Brain microvascular endothelial cell (primary cell): Measurements from ENCODE around the gene GPR161.
"Not testable (repeated sequence)": the region's sequence is repeated elsewhere in the genome, so short reads cannot be mapped to it uniquely, and the experiment has no call there.

Source experiments
- DNase-seq: peaks from one replicate; pipeline ENCODE4 v3.0.0-alpha.2; 2020
- H3K27ac ChIP-seq: fragments of 250-450 bp; sonication (Bioruptor Pico); 2 replicates; pipeline ENCODE4 v1.5.1; 2020; ENCODE audit warnings: mild to moderate bottlenecking, moderate library complexity
- H3K27me3 ChIP-seq: fragments of 250-450 bp; sonication (Bioruptor Pico); replicated peaks from 2 replicates; pipeline ENCODE4 v1.5.1; 2020; ENCODE audit warnings: mild to moderate bottlenecking
- H3K36me3 ChIP-seq: fragments of 250-450 bp; sonication (Bioruptor Pico); replicated peaks from 2 replicates; pipeline ENCODE4 v1.5.1; 2020; ENCODE audit warnings: mild to moderate bottlenecking
- H3K4me3 ChIP-seq: 2 replicates; pipeline ENCODE4 v1.5.1; 2011; ENCODE audit warnings: low read depth, mild to moderate bottlenecking, control low read depth, low read length, moderate library complexity
- in situ Hi-C: cut with HindIII; loops from 2 replicates; pipeline ENCODE4 v1.10.0; 2017; ENCODE audit warnings: low sequenced_read_pairs, low pct_ligation_motif_present
- TF ChIP-seq, protein P1 (sequence below): IDR thresholded peaks from 2 replicates; pipeline ENCODE4 v1.5.1; 2011; ENCODE audit warnings: low read depth, mild to moderate bottlenecking, moderate library complexity, low read length, control low read depth, inconsistent platforms; ENCODE audit errors: missing control alignments

GPR161 gene, protein sequence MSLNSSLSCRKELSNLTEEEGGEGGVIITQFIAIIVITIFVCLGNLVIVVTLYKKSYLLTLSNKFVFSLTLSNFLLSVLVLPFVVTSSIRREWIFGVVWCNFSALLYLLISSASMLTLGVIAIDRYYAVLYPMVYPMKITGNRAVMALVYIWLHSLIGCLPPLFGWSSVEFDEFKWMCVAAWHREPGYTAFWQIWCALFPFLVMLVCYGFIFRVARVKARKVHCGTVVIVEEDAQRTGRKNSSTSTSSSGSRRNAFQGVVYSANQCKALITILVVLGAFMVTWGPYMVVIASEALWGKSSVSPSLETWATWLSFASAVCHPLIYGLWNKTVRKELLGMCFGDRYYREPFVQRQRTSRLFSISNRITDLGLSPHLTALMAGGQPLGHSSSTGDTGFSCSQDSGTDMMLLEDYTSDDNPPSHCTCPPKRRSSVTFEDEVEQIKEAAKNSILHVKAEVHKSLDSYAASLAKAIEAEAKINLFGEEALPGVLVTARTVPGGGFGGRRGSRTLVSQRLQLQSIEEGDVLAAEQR

DNA sequence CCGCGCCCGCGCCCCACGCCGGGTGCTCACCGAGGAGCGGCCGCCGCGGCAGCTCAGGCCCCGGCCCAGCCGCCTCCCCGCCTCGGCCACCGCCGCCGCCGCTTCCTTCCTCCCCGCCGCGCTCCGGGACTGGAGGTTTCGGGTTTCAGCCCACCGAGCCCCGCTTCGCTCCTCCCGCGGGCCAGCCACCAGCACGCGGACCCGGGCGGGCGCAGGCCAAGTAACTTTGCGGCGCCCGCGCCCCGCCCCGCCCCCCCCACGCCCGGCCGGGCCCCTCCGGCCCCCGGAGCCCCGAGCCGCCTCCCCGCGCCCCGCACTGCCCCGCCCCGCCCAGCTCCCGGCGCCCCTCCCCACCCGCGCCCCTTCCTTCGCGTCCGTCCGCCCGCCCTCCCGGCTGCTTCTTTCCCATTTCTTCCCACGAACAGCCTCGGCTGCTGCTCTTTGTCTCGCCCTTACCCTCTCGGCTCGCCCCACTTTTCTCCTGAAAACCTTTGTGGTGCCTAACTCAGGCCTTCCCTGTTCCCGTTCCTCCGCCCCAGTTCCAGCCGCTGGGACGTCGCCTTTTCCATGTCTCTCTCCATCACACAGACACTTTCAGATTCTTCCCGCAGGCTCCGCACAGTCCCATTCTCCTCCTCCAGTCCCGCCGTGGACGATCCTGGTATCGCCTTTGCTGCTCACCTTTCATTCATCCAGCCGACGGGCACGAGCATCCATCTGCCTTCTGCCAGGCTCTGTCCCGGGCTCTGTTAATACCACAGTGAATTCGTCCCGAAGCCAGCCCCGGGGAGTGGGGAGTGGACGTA, at the start of gene GPR161:
TSS of gene GPR161 (minus strand) at position 222 of the 806 bp plus-strand sequence. CDS start 32,080 bp downstream, outside the sequence.
- Histone ChIP-seq H3K36me3 (no peaks in the 10 kb centered on the region), H3K27me3 (no peaks in the 10 kb centered on the region), H3K27ac (no peak within 1 kb of the TSS), H3K4me3 (peak within 1 kb of the TSS; percentile 76)
- in situ Hi-C loops, result no loop called here
- TF ChIP-seq, protein P1, sequence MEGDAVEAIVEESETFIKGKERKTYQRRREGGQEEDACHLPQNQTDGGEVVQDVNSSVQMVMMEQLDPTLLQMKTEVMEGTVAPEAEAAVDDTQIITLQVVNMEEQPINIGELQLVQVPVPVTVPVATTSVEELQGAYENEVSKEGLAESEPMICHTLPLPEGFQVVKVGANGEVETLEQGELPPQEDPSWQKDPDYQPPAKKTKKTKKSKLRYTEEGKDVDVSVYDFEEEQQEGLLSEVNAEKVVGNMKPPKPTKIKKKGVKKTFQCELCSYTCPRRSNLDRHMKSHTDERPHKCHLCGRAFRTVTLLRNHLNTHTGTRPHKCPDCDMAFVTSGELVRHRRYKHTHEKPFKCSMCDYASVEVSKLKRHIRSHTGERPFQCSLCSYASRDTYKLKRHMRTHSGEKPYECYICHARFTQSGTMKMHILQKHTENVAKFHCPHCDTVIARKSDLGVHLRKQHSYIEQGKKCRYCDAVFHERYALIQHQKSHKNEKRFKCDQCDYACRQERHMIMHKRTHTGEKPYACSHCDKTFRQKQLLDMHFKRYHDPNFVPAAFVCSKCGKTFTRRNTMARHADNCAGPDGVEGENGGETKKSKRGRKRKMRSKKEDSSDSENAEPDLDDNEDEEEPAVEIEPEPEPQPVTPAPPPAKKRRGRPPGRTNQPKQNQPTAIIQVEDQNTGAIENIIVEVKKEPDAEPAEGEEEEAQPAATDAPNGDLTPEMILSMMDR, result peak; percentile 9
- no peak for DNase-seq

DNA sequence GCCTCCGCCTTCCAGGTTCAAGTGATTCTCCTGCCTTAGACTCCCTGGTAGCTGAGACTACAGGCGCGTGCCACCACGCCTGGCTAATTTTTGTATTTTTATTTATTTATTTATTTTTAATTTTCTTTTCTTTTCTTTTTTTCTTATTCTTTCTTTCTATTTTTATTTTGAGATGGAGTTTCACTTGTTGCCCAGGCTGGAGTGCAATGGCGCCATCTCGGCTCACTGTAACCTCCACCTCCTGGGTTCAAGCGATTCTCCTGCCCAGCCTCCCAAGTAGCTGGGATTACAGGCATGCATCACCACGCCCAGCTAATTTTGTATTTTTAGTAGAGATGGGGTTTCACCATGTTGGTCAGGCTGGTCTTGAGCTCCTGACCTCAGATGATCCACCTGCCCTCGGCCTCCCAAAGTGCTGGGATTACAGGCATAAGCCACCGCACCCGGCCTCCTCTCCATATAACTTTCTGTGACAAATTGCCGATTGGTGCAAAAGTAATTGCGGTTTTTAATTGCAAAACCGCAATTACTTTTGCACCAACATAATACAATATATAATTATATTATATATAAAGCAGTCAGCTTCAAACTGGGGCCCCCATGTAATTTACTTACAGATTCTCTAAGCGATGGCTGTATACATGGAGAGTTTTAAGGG, 44.5 kb upstream of the GPR161 start:
- DNase-seq, in situ Hi-C loops: not testable (repeated sequence)

DNA sequence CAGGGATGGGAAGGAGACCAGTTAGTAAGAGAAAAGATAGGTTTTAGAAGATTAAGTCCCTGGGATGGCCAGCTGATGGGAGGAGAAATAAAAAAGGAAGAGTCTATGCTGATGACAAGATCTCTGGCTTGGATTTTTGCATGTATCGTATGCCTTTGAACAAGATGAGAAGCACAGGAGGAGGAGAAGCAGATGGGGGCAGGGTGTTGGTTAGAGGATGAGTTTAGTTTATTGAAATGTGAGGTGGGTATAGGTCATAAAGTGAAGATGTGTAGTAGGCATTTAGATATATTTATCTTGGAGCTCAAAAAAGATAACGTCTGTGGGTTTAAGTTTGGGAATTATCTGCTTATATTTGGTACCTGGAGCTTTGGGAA, 43.4 kb upstream of the GPR161 start:
- no peak for DNase-seq
- in situ Hi-C loops, result no loop called here

More for the DNA sequence above, 44.5 kb upstream of the GPR161 start:
- H3K4me3 ChIP-seq, H3K27ac ChIP-seq, H3K36me3 ChIP-seq, H3K27me3 ChIP-seq: not testable (repeated sequence)

DNA sequence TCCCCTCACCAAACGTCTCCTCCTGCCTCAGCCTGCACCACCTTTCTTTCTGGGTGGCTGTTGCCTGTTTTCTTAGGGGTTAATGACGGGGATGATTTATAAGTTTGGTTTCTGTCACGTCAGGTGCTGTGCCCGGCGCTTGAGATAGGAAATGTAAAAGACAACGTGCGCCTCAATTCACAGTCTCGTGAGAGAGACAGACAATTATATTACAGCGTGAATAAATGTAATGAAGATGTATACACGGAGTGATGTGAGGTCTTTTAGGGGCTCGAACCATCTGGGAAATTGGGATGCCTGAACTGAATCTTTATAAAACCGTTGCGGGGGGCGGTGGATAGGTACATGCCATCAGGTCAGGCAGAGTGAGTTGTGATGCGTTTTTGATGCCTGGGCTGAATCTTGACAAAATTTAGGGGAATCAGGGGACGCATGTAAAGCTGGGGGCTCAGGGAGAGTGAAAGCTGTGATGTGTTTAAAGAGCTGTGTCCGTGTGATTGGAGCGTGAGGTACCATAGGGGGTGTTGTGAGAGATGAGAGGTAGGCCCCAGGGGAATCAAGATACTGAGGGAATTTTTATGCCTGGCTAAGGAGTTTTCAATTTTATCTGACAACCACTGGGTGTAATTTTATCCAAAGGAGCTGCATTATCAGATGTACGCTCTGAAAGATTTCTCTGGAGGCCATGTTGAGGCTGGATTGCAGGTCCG, 42.9 kb upstream of the GPR161 start:
- Histone ChIP-seq H3K27ac (peak overlapping the region; percentile 71), H3K27me3 (no peaks in the 10 kb centered on the region), H3K36me3 (no peaks in the 10 kb centered on the region), H3K4me3 (peak overlapping the region; percentile 96)
- TF ChIP-seq, protein P1, result no peak
- in situ Hi-C loops, result no loop called here
- DNase-seq, result peak; percentile 7

More for the DNA sequence above, 43.4 kb upstream of the GPR161 start:
- peak overlapping the region; percentile 96 for H3K4me3 ChIP-seq
- peak overlapping the region; percentile 71 for H3K27ac ChIP-seq
- H3K36me3 ChIP-seq, result no peaks in the 10 kb centered on the region
- TF ChIP-seq, protein P1, result no peak
- no peaks in the 10 kb centered on the region for H3K27me3 ChIP-seq

DNA sequence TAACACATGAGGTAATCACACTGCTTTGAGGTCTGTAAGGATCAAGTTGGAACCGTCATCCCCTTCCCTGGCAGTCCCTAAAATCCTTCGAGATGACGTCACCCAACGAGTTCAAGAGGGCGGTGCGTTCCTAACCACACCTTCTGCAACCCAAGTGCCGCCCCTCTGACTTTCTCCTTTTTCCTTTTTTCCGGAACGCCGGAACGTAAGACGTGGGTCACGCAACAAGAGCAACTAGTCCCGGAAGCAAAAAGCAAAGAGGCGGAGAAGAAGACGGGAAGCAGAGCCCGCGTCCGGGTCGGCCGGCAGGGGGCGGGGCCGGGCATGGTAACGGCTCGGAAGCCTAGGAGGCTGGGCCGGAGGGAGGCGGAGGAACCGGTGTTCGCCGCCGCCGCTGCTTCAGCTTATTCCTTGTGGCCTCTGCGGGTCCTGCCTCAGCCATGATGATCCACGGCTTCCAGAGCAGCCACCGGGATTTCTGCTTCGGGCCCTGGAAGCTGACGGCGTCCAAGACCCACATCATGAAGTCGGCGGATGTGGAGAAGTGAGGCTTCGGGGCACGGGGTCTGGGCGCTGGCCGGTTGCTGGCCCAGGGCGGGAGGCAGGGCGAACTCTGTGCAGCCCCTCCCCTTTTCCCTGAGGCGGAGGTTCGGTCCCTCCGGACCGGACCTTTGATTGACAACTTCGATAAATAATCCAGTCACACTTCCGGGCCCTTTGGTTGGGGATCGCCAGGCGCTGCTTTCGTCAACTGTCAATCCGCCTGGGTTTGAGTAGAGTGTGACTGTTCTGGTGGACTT, 42.1 kb upstream of the GPR161 start, which contains the start of gene TIPRL:
TSS of gene TIPRL (plus strand) at position 325 of the 800 bp plus-strand sequence. CDS start at position 441, 116 bp downstream.
- H3K27ac ChIP-seq, result peak within 1 kb of the TSS; percentile 71
- no peaks in the 10 kb centered on the region for H3K36me3 ChIP-seq
- in situ Hi-C loops, result no loop called here
- H3K4me3 ChIP-seq, result peak within 1 kb of the TSS; percentile 96
- no peaks in the 10 kb centered on the region for H3K27me3 ChIP-seq
- DNase-seq, result peak; percentile 99
- TF ChIP-seq, protein P1, result peak; percentile 77
